ENCODE data around the gene TIMM10.

TIMM10 gene

DNA sequence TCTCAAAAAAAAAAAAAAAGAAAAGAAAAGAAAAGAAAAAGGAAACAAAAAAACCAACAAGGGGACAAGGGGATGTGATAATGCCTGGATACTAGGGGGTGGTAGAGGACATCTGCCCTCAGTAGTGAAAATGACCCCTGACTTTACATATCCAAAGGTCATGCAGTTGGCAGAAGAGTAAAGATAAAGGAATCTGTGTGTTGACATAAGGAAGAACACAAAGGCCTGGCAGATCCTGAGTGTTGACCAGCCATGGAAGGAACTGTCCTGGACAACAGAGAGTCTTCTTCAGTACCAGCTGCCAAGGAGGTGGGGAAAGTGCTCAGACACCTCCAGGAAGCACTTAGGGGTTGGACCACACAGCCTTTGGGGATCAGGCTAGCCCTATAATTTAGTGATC, 27.7 kb downstream of the TIMM10 start:
- no peak for DNase-seq (ENCODE audit: low read depth, low spot score)
- peaks cover 12% of the 10 kb centered on the region for H3K4me1 ChIP-seq (ENCODE audit: control insufficient read depth, insufficient read depth, low read length)
- no peak overlapping the region for H3K4me3 ChIP-seq (ENCODE audit: low read length)
- H3K9me3 ChIP-seq (ENCODE audit: control insufficient read depth, insufficient read depth, low read length): no peaks in the 10 kb centered on the region
- no peaks in the 10 kb centered on the region for H3K27me3 ChIP-seq (ENCODE audit: control insufficient read depth, insufficient read depth, low read length)
- 0 out of 2 replicates have a peak, but pooled peaks cover 4% of the 10 kb centered on the region for H3K36me3 ChIP-seq (ENCODE audit: control insufficient read depth, insufficient read depth, low read length)
- H3K27ac ChIP-seq (ENCODE audit: low read length): no peak overlapping the region

- Histone ChIP-seq H3K27me3 (ENCODE audit: control insufficient read depth, insufficient read depth, low read length) (no peaks in the 10 kb centered on the region), H3K4me3 (ENCODE audit: low read length) (no peak overlapping the region), H3K27ac (ENCODE audit: low read length) (no peak overlapping the region), H3K9me3 (ENCODE audit: control insufficient read depth, insufficient read depth, low read length) (no peaks in the 10 kb centered on the region), H3K36me3 (ENCODE audit: control insufficient read depth, insufficient read depth, low read length) (0 out of 2 replicates have a peak, but pooled peaks cover 4% of the 10 kb centered on the region), H3K4me1 (ENCODE audit: control insufficient read depth, insufficient read depth, low read length) (peaks cover 12% of the 10 kb centered on the region)
- WGBS (ENCODE audit: insufficient coverage, insufficient read length): no CpG with 5 or more reads among the region's 3 CpGs
- DNase-seq (ENCODE audit: low read depth, low spot score): no peak
These were observed 28.2 kb downstream of the TIMM10 start for GRCh38 chr11:57502376-57502775.

DNA sequence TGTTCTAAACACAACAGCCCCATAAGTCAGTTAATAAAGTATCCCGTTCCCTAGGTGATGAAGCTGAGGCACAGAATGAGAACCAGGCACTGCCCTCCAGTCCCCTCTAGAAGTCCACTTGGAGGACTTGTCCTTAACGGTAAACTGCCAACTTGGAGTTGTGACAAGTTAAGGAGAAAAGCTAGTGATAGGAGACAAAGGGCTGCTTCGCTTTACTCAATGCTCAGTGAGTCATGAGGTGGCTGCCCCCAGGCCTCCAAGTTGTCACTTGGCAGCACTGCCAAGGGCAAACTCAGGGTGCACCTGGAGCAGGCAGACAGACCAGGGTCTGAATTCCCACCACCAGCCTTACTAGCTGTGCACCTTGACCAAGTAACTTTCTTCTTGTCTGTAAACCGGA, 28.6 kb downstream of the TIMM10 start:
- Histone ChIP-seq H3K27me3 (ENCODE audit: control insufficient read depth, insufficient read depth, low read length) (no peaks in the 10 kb centered on the region), H3K4me1 (ENCODE audit: control insufficient read depth, insufficient read depth, low read length) (peaks cover 12% of the 10 kb centered on the region), H3K4me3 (ENCODE audit: low read length) (no peak overlapping the region), H3K27ac (ENCODE audit: low read length) (no peak overlapping the region), H3K9me3 (ENCODE audit: control insufficient read depth, insufficient read depth, low read length) (no peaks in the 10 kb centered on the region), H3K36me3 (ENCODE audit: control insufficient read depth, insufficient read depth, low read length) (0 out of 2 replicates have a peak, but pooled peaks cover 4% of the 10 kb centered on the region)
- no peak for DNase-seq (ENCODE audit: low read depth, low spot score)
- no CpG with 5 or more reads among the region's 4 CpGs for WGBS (ENCODE audit: insufficient coverage, insufficient read length)

DNA sequence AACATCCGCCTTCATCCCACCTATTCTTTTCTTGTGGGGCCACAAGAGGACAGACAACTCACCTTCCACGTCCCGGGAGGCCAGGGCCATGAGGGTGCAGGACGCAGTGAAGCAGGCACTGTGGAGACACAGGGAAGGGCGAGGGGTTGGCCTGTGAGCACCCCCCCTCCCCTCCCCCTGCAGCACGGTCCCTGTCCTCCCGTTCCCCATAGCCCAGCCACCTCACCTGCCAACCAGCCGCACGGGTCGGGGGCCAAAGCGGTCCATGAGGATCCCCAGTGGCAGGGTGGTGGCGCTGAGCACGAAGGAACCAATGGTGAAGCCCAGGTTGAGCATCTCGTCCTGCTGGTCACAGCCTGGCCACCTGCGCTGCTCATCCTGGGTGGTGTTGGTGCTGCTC, 29.6 kb downstream of the TIMM10 start:
- no peak for DNase-seq (ENCODE audit: low read depth, low spot score)
- H3K27me3 ChIP-seq (ENCODE audit: control insufficient read depth, insufficient read depth, low read length): no peaks in the 10 kb centered on the region
- H3K36me3 ChIP-seq (ENCODE audit: control insufficient read depth, insufficient read depth, low read length): 0 out of 2 replicates have a peak, but pooled peaks cover 4% of the 10 kb centered on the region
- H3K27ac ChIP-seq (ENCODE audit: low read length): no peak overlapping the region
- no CpG with 5 or more reads among the region's 15 CpGs for WGBS (ENCODE audit: insufficient coverage, insufficient read length)
- H3K4me3 ChIP-seq (ENCODE audit: low read length): no peak overlapping the region
- H3K9me3 ChIP-seq (ENCODE audit: control insufficient read depth, insufficient read depth, low read length): no peaks in the 10 kb centered on the region
- H3K4me1 ChIP-seq (ENCODE audit: control insufficient read depth, insufficient read depth, low read length): peaks cover 12% of the 10 kb centered on the region

GRCh38 chr11:57500515-57500914, 30.0 kb downstream of the TIMM10 start:
- DNase-seq (ENCODE audit: low read depth, low spot score): no peak
- Histone ChIP-seq H3K36me3 (ENCODE audit: control insufficient read depth, insufficient read depth, low read length) (0 out of 2 replicates have a peak, but pooled peaks cover 4% of the 10 kb centered on the region), H3K27ac (ENCODE audit: low read length) (no peak overlapping the region), H3K27me3 (ENCODE audit: control insufficient read depth, insufficient read depth, low read length) (no peaks in the 10 kb centered on the region), H3K4me3 (ENCODE audit: low read length) (no peak overlapping the region), H3K4me1 (ENCODE audit: control insufficient read depth, insufficient read depth, low read length) (peaks cover 12% of the 10 kb centered on the region), H3K9me3 (ENCODE audit: control insufficient read depth, insufficient read depth, low read length) (no peaks in the 10 kb centered on the region)
- no CpG with 5 or more reads among the region's 8 CpGs for WGBS (ENCODE audit: insufficient coverage, insufficient read length)

DNA sequence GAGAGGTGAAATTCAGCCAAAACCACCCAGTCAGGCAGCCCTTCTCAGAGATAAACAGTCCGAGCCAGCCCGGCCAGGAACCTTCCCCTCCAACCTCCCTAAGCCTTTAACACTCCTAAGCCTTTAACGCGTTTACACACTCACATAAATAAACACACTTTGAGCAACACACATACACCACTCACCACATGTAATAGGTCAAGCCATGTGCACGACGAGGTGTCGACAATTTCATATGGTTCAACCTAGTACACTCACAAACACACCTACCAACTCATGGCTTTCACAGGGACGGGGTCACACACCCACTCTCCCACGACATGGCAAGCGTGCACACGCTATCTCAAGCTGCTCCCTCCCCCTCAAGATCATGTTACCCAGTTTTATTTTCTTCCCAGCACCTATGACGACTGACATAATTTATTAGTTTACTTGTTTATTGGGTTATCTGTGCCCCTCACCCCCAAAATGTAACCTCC, 30.5 kb downstream of the TIMM10 start:
- Histone ChIP-seq H3K9me3 (ENCODE audit: control insufficient read depth, insufficient read depth, low read length) (no peaks in the 10 kb centered on the region), H3K27ac (ENCODE audit: low read length) (no peak overlapping the region), H3K36me3 (ENCODE audit: control insufficient read depth, insufficient read depth, low read length) (0 out of 2 replicates have a peak, but pooled peaks cover 4% of the 10 kb centered on the region), H3K27me3 (ENCODE audit: control insufficient read depth, insufficient read depth, low read length) (no peaks in the 10 kb centered on the region), H3K4me3 (ENCODE audit: low read length) (no peak overlapping the region), H3K4me1 (ENCODE audit: control insufficient read depth, insufficient read depth, low read length) (peaks cover 12% of the 10 kb centered on the region)
- no CpG with 5 or more reads among the region's 12 CpGs for WGBS (ENCODE audit: insufficient coverage, insufficient read length)
- DNase-seq (ENCODE audit: low read depth, low spot score): no peak

GRCh38 chr11:57499413-57499982, 31.1 kb downstream of the TIMM10 start:
- Histone ChIP-seq H3K4me3 (ENCODE audit: low read length) (peak overlapping the region; percentile 1; the same call in 1 of the 2 replicates), H3K4me1 (ENCODE audit: control insufficient read depth, insufficient read depth, low read length) (peaks cover 12% of the 10 kb centered on the region), H3K9me3 (ENCODE audit: control insufficient read depth, insufficient read depth, low read length) (no peaks in the 10 kb centered on the region), H3K36me3 (ENCODE audit: control insufficient read depth, insufficient read depth, low read length) (0 out of 2 replicates have a peak, but pooled peaks cover 4% of the 10 kb centered on the region), H3K27ac (ENCODE audit: low read length) (no peak overlapping the region), H3K27me3 (ENCODE audit: control insufficient read depth, insufficient read depth, low read length) (no peaks in the 10 kb centered on the region)
- no CpG with 5 or more reads among the region's 35 CpGs for WGBS (ENCODE audit: insufficient coverage, insufficient read length)
- peak; percentile 87 for DNase-seq (ENCODE audit: low read depth, low spot score)

DNA sequence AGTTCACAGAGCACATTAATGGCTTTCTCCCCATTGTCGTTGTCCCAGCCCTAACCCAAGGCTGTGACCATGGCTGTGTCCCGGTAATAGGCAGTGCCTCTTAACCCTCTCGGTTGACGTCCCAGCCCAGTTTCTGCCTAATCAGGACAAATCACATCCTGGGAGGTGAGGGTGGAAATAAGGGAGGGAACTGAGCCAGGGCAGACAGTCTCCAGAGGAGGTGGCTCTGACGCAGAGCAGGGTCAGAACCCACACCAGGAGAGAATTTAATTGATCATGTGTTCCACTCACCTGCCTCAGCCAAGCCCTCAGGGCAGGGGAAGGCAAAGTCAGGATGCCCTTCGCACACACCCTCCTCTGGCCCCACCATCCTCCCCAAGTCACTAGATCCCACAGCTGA, 32.0 kb downstream of the TIMM10 start:
- H3K4me3 ChIP-seq (ENCODE audit: low read length): no peak overlapping the region
- no peaks in the 10 kb centered on the region for H3K9me3 ChIP-seq (ENCODE audit: control insufficient read depth, insufficient read depth, low read length)
- H3K27ac ChIP-seq (ENCODE audit: low read length): no peak overlapping the region
- WGBS (ENCODE audit: insufficient coverage, insufficient read length): no CpG with 5 or more reads among the region's 6 CpGs
- H3K36me3 ChIP-seq (ENCODE audit: control insufficient read depth, insufficient read depth, low read length): 0 out of 2 replicates have a peak, but pooled peaks cover 4% of the 10 kb centered on the region
- peaks cover 17% of the 10 kb centered on the region for H3K4me1 ChIP-seq (ENCODE audit: control insufficient read depth, insufficient read depth, low read length)
- H3K27me3 ChIP-seq (ENCODE audit: control insufficient read depth, insufficient read depth, low read length): no peaks in the 10 kb centered on the region
- DNase-seq (ENCODE audit: low read depth, low spot score): no peak

DNA sequence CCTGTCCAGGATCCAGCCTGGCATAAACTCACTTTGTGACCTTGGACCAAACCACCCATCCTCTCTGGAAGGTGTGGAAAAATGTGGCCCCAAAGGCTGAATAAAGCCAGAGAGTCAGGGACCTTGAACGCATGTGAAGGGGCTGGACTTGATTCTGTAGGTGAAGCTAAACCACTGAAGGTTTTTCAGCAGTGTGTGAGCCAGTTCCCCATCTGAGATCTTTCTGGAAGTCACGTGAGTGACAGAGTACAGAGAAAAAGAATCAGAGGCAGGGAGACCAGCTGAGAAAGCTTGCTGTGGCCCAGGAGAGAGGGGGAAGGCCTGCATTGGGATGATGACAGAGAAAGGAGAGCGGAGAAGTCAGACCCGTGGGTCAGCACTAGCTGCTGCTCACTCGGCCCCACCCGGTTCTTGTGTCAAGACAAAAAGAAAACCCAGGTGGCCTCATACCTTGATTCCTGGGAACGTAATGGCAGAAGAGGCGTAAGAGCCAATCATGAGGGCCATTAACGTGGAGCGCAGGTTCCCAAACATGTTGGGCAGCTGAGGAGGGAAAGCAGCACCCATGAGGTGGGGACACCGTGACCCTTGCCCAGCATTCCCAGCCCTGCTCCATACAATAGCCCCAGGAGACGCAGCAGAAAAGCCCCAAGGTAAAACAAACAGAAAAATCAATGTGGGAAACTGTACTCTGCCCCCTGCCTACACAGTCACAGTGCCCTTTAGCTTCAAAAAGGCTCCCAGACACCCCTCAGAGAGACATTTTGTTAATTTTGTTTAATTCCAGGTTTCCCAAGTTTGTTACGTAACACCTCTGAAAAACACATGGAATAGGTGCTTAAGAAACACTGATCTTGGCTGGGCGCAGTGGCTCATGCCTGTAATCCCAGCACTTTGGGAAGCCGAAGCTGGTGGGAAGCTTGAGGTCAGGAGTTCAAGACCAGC, 33.0 kb downstream of the TIMM10 start:
- no peak for DNase-seq (ENCODE audit: low read depth, low spot score)
- Histone ChIP-seq H3K36me3 (ENCODE audit: control insufficient read depth, insufficient read depth, low read length) (0 out of 2 replicates have a peak, but pooled peaks cover 4% of the 10 kb centered on the region), H3K27me3 (ENCODE audit: control insufficient read depth, insufficient read depth, low read length) (no peaks in the 10 kb centered on the region), H3K9me3 (ENCODE audit: control insufficient read depth, insufficient read depth, low read length) (no peaks in the 10 kb centered on the region), H3K4me1 (ENCODE audit: control insufficient read depth, insufficient read depth, low read length) (peaks cover 17% of the 10 kb centered on the region), H3K4me3 (ENCODE audit: low read length) (no peak overlapping the region), H3K27ac (ENCODE audit: low read length) (no peak overlapping the region)
- WGBS (ENCODE audit: insufficient coverage, insufficient read length): no CpG with 5 or more reads among the region's 15 CpGs

- H3K9me3 ChIP-seq (ENCODE audit: control insufficient read depth, insufficient read depth, low read length): no peaks in the 10 kb centered on the region
- H3K4me1 ChIP-seq (ENCODE audit: control insufficient read depth, insufficient read depth, low read length): peaks cover 18% of the 10 kb centered on the region
- H3K4me3 ChIP-seq (ENCODE audit: low read length): no peak overlapping the region
- no peaks in the 10 kb centered on the region for H3K27me3 ChIP-seq (ENCODE audit: control insufficient read depth, insufficient read depth, low read length)
- 100% methylated on average over 1 of the region's 9 CpGs for WGBS (ENCODE audit: insufficient coverage, insufficient read length)
- no peak for DNase-seq (ENCODE audit: low read depth, low spot score)
- H3K36me3 ChIP-seq (ENCODE audit: control insufficient read depth, insufficient read depth, low read length): 0 out of 2 replicates have a peak, but pooled peaks cover 4% of the 10 kb centered on the region
- H3K27ac ChIP-seq (ENCODE audit: low read length): no peak overlapping the region
These were observed 34.3 kb downstream of the TIMM10 start for GRCh38 chr11:57496109-57496820.
